Caco-2 (cell line): ENCODE data around the gene MYG1. TPM values are rescaled to one million over a fixed set of nuclear protein-coding genes. Genes with fewer than 3 reads are reported as not detected.
"Not testable (repeated sequence)": the region's sequence is repeated elsewhere in the genome, so short reads cannot be mapped to it uniquely, and the experiment has no call there.

Source experiments
- BruUV-seq: library from RNA; stranded (reverse); fragments of 400-500 nt; replicated peaks from 2 replicates; lab custom pipeline; 2021; lab: Mats Ljungman, UMichigan
- CTCF ChIA-PET: fragments of 300-600 bp; sonication (Branson Sonifier 250); formaldehyde crosslinking; loops from one replicate; lab custom pipeline; 2022; ENCODE audit warnings: antibody characterized with exemption; lab: Charles Lee
- POLR2A ChIA-PET: fragments of 300-600 bp; sonication (Branson Sonifier 250); formaldehyde crosslinking; loops from one replicate; lab custom pipeline; 2022; ENCODE audit warnings: antibody characterized with exemption; lab: Charles Lee
- DNase-seq, 2 experiments: peaks; one replicate each; pipeline versions ENCODE4 v3.0.0 to v3.0.0-alpha.2; 2020 to 2022
- H3K27me3 ChIP-seq: replicated peaks from 2 replicates; pipeline ENCODE4 v1.6.0; 2011; ENCODE audit warnings: low read length; ENCODE audit not compliant: control insufficient read depth, insufficient read depth
- H3K36me3 ChIP-seq: 2 replicates; pipeline ENCODE4 v1.5.1; 2011; ENCODE audit warnings: low read length; ENCODE audit not compliant: control insufficient read depth, insufficient read depth
- H3K4me1 ChIP-seq: fragments of 250-450 bp; sonication (Bioruptor Pico); 2 replicates; pipeline ENCODE4 v1.5.1; 2020; ENCODE audit warnings: mild to moderate bottlenecking
- H3K4me3 ChIP-seq: 2 replicates; pipeline ENCODE4 v1.5.1; 2011; ENCODE audit warnings: low read depth, mild to moderate bottlenecking, control low read depth, low read length
- H3K9me3 ChIP-seq: fragments of 250-450 bp; sonication (Bioruptor Pico); 2 replicates; pipeline ENCODE4 v1.5.1; 2020; ENCODE audit warnings: mild to moderate bottlenecking, moderate library complexity
- H3K27ac Mint-ChIP-seq: one replicate; pipeline ENCODE4 v1.8.0; 2022; ENCODE audit warnings: mixed read lengths; ENCODE audit not compliant: unreplicated experiment
- H3K27me3 Mint-ChIP-seq: one replicate; pipeline ENCODE4 v1.8.0; 2022; ENCODE audit warnings: mixed read lengths; ENCODE audit not compliant: insufficient read depth, unreplicated experiment
- H3K36me3 Mint-ChIP-seq: one replicate; pipeline ENCODE4 v1.8.0; 2022; ENCODE audit warnings: mild to moderate bottlenecking, mixed read lengths; ENCODE audit not compliant: insufficient read depth, unreplicated experiment
- H3K4me1 Mint-ChIP-seq: one replicate; pipeline ENCODE4 v1.8.0; 2022; ENCODE audit warnings: low read depth, mixed read lengths; ENCODE audit not compliant: unreplicated experiment
- H3K4me3 Mint-ChIP-seq: one replicate; pipeline ENCODE4 v1.8.0; 2022; ENCODE audit warnings: mild to moderate bottlenecking, moderate library complexity, mixed read lengths; ENCODE audit not compliant: unreplicated experiment
- H3K9me3 Mint-ChIP-seq: one replicate; pipeline ENCODE4 v1.8.0; 2022; ENCODE audit warnings: mixed read lengths; ENCODE audit not compliant: unreplicated experiment
- intact Hi-C: fragments of 100-400 bp; cut with micrococcal nuclease; formaldehyde crosslinking; loops from one replicate; pipeline ENCODE4 v1.10.0; 2022; ENCODE audit not compliant: unreplicated experiment
- total RNA-seq: library from RNA; stranded (reverse); gene quantifications from 2 replicates; pipeline ENCODE4 v1.2.3, GENCODE V29; 2022
- TF ChIP-seq, protein P1 (sequence below), 2 experiments: fragments of 200-600 bp in 1 of 2; IDR thresholded peaks; 1 replicate in 1 of 2; 2 replicates in 1 of 2; pipeline versions ENCODE4 v1.5.1 to v1.8.0; 2011 to 2022; ENCODE audit warnings: antibody characterized with exemption in 1 of 2, control low read depth in 1 of 2, inconsistent platforms in 1 of 2, low read depth in 1 of 2, low read length in 1 of 2, mild to moderate bottlenecking in 1 of 2, moderate library complexity in 1 of 2; ENCODE audit not compliant: insufficient read depth in 1 of 2, severe bottlenecking in 1 of 2, unreplicated experiment in 1 of 2

Gene MYG1
- total RNA-seq, 1 experiment from 2014 or later = 59.8 TPM

DNA sequence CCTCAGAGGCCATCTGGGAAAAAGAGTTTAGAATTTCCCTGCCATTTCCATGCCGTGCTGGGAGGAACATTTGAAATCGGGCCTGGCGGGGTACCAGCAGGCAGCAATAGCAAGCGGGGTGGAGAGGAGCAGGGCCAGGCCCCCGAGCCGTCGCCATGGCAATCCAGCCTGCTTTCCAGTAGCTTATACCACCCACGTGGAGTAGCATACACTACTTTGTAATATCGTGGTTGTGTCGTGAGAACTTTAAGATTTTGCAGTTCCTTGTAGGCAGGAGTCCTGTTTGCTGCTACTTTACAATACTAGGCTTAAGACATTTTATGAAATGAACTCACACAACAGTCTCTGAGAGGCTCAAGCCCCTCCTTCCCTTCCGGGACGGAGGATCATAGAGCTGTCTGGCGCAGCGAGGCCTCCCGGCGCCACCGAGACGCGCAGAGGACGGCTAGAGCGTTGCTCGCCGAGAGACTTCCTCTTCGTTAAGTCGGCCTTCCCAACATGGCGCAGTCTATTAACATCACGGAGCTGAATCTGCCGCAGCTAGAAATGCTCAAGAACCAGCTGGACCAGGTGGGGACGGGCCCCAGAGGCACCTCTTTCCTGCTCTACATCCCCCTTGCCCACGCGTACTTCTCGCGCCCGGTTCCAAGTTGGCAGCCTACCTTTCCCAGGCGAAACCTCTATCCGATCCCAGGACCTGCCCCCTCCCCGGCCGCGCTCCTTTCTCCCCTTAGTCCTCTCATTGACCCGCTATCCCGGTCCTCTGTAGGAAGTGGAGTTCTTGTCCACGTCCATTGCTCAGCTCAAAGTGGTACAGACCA lies 4.2 kb upstream of the MYG1 start, which contains the start of gene PFDN5:
Gene PFDN5, plus strand, starts transcription at position 473 of the 821 bp plus-strand sequence. Its CDS starts 26 bp downstream, at position 499.
- peaks cover 2% of the 10 kb centered on the region for H3K36me3 ChIP-seq
- Mint-ChIP-seq H3K4me1 (peaks cover 11% of the 10 kb centered on the region), H3K4me3 (peak within 1 kb of the TSS; percentile 93), H3K27me3 (no peaks in the 10 kb centered on the region), H3K9me3 (no peaks in the 10 kb centered on the region), H3K36me3 (peaks cover 32% of the 10 kb centered on the region), H3K27ac (peak within 1 kb of the TSS; percentile 90)
- ChIA-PET CTCF (interaction anchor here (0.6 to 2.0 kb wide), 14 partner anchors 26 to 229 kb away, joined by 3 to 31 read pairs (median 4); partner anchors contain the start of gene AAAS), POLR2A (interaction anchor here (0.6 to 1.3 kb wide), 8 partner anchors 8 to 241 kb away, joined by 3 to 20 read pairs (median 4); partner anchors contain the start of genes AAAS, CSAD, SP1 and SPRYD3)
- intact Hi-C loops = loop anchor here (1.0 to 2.0 kb wide), 3 partner anchors 26 to 82 kb away; partner anchors contain the start of gene AAAS
- H3K27me3 ChIP-seq = no peaks in the 10 kb centered on the region
- peak within 1 kb of the TSS; percentile 87 for H3K4me3 ChIP-seq
- BruUV-seq = no TSS peak
- TF ChIP-seq, protein P1, sequence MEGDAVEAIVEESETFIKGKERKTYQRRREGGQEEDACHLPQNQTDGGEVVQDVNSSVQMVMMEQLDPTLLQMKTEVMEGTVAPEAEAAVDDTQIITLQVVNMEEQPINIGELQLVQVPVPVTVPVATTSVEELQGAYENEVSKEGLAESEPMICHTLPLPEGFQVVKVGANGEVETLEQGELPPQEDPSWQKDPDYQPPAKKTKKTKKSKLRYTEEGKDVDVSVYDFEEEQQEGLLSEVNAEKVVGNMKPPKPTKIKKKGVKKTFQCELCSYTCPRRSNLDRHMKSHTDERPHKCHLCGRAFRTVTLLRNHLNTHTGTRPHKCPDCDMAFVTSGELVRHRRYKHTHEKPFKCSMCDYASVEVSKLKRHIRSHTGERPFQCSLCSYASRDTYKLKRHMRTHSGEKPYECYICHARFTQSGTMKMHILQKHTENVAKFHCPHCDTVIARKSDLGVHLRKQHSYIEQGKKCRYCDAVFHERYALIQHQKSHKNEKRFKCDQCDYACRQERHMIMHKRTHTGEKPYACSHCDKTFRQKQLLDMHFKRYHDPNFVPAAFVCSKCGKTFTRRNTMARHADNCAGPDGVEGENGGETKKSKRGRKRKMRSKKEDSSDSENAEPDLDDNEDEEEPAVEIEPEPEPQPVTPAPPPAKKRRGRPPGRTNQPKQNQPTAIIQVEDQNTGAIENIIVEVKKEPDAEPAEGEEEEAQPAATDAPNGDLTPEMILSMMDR (IDR thresholded peaks at IDR 0.05; ENCODE audit: insufficient read depth in 1 of 2, low read depth in 1 of 2, low read length in 1 of 2, severe bottlenecking in 1 of 2, unreplicated experiment in 1 of 2) = no peak
- DNase-seq = peak; percentile 84 to 89
- peaks cover 18% of the 10 kb centered on the region for H3K4me1 ChIP-seq
- H3K9me3 ChIP-seq = no peaks in the 10 kb centered on the region

DNA sequence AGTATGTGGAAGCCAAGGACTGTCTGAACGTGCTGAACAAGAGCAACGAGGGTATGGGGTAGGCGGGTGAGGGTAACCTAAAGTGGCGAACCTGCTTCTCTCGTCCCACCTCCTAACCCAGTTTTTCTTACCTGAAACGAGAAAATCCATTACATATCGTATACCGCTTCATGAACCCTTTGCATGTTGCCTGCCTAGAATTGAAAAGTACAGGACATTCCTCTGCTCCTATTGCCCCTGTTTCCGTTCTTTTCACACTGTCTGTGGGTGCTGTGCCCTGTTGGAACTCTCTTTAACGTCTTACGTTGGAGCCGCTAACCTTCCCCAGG lies 3.6 kb upstream of the MYG1 start:
- POLR2A ChIA-PET = interaction anchor here (0.7 to 1.3 kb wide), 6 partner anchors 8 to 216 kb away, joined by 3 to 20 read pairs (median 5); partner anchors contain the start of genes AAAS, CSAD, SP1 and SPRYD3
- TF ChIP-seq, protein P1 (IDR thresholded peaks at IDR 0.05; ENCODE audit: insufficient read depth in 1 of 2, low read depth in 1 of 2, low read length in 1 of 2, severe bottlenecking in 1 of 2, unreplicated experiment in 1 of 2) = no peak
- no peaks in the 10 kb centered on the region for H3K9me3 ChIP-seq
- intact Hi-C loops = loop anchor here (1.0 to 2.0 kb wide), 3 partner anchors 25 to 83 kb away; partner anchors contain the start of gene AAAS
- H3K27me3 ChIP-seq = no peaks in the 10 kb centered on the region
- H3K4me1 ChIP-seq = peaks cover 18% of the 10 kb centered on the region
- Mint-ChIP-seq H3K36me3 (peaks cover 35% of the 10 kb centered on the region), H3K27me3 (no peaks in the 10 kb centered on the region), H3K4me1 (peaks cover 17% of the 10 kb centered on the region), H3K9me3 (no peaks in the 10 kb centered on the region), H3K4me3 (peak overlapping the region; percentile 93), H3K27ac (peak overlapping the region; percentile 90)
- peaks cover 2% of the 10 kb centered on the region for H3K36me3 ChIP-seq
- peak overlapping the region; percentile 87 for H3K4me3 ChIP-seq
- BruUV-seq = TSS peak; percentile 58
- CTCF ChIA-PET = interaction anchor here (0.6 to 2.0 kb wide), 13 partner anchors 26 to 230 kb away, joined by 3 to 31 read pairs (median 5); partner anchors contain the start of gene AAAS
- no peak for DNase-seq

DNA sequence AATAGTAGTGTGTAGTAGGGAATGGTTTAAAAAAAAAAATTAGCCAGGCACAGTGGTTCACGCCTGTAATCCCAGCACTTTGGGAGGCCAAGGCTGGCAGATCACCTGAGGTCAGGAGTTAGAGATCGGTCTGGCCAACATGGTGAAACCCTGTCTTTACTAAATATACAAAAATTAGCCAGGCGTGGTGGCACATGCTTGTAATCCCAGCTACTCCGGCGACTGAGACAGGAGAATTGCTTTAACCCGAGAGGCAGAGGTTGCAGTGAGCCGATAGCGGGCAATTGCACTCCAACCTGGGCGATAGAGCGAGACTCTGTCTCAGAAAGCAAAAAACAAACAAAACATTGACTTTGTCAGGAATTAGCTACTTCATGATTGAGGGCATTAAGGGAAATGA lies 2.4 kb upstream of the MYG1 start:
- peaks cover 17% of the 10 kb centered on the region for H3K4me1 Mint-ChIP-seq
- POLR2A ChIA-PET, H3K4me3 ChIP-seq, H3K27me3 ChIP-seq, BruUV-seq, intact Hi-C loops, H3K27me3 Mint-ChIP-seq, DNase-seq, H3K27ac Mint-ChIP-seq, H3K36me3 ChIP-seq, H3K9me3 Mint-ChIP-seq, H3K9me3 ChIP-seq, H3K4me3 Mint-ChIP-seq: not testable (repeated sequence)
- CTCF ChIA-PET = interaction anchor here (1.1 kb wide), 1 partner anchor 24 kb away, joined by 3 read pairs; the partner anchor contains the start of gene AAAS
- peaks cover 39% of the 10 kb centered on the region for H3K36me3 Mint-ChIP-seq
- peaks cover 18% of the 10 kb centered on the region for H3K4me1 ChIP-seq
